Stimulated activated CD8-positive, alpha-beta memory T cell treated with anti-CD3 and anti-CD28 coated beads, Interleukin-12 subunit alpha, Interleukin-12 subunit beta, amount 100 ng/mL, for 24 hours (primary cell): ENCODE results near the gene IL1A.
"Not testable (repeated sequence)": the region's sequence is repeated elsewhere in the genome, so short reads cannot be mapped to it uniquely, and the experiment has no call there.

Source experiments
- DNase-seq: peaks from one replicate; pipeline ENCODE4 v3.0.0-alpha.2; 2020; ENCODE audit errors: extremely low read depth

The IL1A gene, protein sequence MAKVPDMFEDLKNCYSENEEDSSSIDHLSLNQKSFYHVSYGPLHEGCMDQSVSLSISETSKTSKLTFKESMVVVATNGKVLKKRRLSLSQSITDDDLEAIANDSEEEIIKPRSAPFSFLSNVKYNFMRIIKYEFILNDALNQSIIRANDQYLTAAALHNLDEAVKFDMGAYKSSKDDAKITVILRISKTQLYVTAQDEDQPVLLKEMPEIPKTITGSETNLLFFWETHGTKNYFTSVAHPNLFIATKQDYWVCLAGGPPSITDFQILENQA

DNA sequence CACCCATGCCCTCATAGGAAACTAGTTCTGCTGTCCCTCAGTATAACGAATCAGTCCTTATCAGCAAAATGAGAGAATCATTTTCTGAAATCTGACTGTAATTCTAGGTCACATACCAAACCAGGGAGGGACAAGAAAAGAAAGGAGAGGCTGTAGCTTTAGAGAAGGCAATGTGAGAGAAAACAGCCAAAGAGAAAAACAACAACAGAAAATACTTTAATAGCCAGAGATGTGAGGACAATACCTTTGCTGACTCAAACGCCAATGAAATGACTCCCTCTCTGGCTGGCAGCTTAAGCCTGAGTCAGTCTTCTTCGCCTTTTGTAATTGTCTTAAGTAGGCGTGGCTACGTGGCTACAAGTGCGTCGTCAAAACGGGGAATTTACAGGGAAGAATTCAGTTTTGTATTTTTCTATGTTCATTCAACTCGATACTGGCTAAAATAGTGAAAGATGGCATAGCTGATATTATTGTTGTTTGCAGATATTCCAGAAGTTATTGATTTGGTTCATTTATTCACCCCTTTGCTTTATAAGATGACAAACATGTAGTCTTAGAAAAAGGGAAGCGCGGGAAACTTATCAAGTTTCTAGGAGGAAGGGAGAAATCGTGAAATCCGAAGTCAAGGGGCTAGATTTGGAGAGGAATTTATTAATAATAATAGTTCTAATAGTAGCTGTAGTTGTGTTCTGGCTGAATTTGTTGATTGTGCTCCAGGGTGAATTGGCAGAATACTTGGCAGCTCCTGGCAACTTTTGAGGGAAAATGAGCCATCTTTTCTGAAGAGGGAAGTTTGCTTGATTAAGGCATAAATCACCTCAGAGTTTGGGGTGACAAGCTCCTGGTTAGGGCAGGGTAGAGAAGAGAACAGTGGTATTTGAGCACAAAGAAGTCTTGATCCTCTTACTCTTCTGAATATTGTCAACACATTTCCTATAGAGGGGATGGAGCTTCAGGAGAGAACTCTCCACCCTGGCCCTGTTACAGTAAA is at the start of gene IL1A:
Gene IL1A (minus strand): TSS at position 295 of the 991 bp plus-strand sequence. CDS start 723 bp downstream, outside the sequence.
- no peak for DNase-seq

DNA sequence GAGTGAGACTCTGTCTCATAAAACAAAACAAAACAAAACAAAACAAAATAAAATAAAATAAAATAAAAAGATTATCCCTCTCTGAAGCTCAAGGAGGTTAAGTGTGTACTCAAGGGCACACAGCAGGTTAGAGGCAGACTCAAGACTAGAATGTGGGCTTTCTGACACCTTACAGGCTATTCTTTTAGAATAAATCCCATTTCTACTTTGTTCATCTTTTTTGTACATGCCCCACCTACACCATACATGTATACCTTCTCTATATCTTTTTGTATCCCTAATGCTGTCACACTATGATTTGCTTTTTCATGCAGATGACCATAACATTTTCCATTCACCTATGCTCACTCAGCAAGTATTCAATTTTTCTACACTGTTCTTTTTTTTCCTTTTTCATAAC is 49.7 kb upstream of the IL1A start:
- DNase-seq: no peak

DNA sequence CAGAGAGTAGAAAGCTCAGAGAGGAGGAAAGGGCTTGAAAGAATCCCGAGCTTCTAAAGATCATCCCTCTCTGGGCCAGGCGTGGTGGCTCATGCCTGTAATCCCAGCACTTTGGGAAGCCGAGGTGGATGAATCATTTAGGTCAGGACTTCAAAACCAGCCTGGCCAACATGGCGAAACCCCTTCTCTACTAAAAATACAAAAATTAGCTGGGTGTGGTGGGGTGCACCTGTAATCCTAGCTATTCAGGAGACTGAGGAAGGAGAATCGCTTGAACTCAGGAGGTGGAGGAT is 49.3 kb upstream of the IL1A start:
- DNase-seq: not testable (repeated sequence)

DNA sequence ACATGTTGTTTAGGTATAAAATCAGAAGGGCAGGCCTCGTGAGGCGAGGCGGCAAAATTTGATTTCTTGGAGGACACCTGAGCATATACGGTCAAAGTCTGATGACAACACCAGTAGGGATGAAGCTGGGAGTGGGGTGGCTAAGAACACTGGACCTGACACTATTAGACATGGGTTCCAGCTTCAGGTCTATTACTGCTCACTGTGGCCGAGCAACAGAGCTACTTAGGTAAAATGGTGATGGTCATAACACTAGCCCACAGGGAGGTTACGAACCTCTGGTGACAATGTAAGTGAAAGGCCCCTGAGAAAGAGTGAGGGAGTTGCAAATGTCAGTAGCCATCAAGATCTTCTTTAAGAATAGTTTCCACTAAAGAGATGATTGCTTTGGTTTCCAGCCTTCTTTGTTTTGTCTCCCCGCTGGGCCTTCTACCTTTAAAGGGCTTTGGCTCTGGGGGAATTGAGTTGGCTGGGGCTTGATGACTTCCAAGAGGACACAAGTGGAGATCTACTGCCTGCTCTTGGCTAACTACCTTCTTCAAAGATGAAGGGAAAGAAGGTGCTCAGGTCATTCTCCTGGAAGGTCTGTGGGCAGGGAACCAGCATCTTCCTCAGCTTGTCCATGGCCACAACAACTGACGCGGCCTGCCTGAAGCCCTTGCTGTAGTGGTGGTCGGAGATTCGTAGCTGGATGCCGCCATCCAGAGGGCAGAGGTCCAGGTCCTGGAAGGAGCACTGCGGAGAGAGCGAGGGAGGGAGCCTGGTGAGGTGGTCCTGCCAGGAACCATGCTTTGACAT is 48.7 kb upstream of the IL1A start:
- DNase-seq: no peak

DNA sequence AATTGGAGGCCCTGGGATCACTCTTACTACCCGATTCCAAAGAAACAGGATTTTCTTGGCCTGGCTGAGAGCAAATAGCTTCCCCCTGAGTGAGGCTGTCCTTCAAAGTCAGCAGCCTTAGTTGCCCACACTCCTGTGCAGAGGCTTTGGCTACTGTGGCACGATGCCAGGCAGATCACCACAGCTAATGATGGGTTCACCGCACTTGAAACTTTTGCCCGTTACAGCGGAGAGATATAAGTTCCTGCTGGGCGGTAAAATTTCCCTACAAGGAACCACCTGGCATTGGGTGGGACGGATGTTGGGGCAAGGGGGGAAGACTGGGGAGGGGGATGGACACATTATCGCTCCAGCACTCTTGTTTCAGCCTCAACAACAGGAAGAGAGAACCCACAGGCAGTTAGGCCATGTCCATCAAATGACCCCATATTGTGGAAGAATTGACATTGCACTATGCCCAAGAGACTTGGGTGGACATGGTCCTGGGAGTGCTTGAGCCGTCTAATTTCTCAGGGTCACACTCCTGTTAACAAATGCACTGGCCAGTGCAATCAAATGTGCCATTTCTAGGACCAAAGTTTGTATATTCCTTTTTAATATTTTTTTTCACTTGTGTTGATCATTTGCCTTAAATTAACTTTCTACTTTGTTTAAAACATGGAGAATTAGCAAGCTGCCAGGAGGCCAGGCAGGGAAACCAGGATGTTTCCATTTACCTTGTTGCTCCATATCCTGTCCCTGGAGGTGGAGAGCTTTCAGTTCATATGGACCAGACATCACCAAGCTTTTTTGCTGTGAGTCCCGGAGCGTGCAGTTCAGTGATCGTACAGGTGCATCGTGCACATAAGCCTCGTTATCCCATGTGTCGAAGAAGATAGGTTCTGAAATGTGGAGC is 47.9 kb upstream of the IL1A start:
- no peak for DNase-seq

DNA sequence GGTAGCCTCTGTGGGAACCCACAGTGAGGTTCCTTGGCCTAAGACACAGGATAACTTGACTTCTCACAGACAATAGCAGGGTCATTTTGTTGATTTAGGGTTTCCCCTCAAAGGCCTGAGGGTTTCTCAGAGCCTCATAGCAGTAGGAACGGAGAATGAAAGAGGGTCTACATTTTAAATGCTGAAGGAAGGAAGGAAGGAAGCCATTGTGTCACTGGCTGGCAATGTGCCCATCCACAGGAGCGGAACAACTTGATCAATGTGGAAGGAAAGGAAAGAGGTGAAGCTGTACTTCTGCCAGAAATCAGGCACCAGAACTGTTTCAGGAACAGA is 47.2 kb upstream of the IL1A start:
- no peak for DNase-seq

DNA sequence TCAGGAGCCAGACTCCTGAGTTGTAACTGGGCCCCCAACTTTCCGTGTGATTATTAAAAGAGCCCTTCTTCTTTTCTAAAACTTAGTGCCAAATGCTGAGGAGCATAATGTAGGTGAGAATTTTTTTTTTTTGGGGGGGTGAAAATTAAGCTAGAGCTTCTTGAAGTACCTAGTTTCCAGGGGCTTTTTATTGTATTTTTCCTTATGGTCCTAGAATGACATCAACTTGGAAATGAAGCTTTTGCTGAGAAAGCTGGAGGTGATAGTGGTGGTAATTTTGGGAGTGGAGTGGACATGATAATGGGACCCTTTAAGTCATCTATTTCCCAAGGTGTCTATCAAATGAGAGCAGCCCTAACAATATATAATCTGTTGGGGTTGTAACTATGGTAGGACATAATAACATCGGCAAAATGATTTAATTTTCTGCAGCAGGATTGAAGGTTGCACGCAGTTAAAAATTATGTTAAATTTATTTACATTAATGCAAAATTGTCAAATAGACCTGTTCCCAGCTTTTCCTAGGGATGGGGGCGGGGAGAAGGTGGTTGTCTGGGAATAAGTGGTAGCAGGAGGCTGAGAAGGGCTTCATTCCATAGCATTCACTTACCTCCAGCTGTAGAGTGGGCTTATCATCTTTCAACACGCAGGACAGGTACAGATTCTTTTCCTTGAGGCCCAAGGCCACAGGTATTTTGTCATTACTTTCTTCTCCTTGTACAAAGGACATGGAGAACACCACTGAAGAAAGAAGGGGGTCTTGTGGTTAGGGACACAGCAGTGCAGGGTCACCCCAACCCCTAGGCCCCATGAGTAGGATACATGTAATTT is 46.6 kb upstream of the IL1A start:
- no peak for DNase-seq

DNA sequence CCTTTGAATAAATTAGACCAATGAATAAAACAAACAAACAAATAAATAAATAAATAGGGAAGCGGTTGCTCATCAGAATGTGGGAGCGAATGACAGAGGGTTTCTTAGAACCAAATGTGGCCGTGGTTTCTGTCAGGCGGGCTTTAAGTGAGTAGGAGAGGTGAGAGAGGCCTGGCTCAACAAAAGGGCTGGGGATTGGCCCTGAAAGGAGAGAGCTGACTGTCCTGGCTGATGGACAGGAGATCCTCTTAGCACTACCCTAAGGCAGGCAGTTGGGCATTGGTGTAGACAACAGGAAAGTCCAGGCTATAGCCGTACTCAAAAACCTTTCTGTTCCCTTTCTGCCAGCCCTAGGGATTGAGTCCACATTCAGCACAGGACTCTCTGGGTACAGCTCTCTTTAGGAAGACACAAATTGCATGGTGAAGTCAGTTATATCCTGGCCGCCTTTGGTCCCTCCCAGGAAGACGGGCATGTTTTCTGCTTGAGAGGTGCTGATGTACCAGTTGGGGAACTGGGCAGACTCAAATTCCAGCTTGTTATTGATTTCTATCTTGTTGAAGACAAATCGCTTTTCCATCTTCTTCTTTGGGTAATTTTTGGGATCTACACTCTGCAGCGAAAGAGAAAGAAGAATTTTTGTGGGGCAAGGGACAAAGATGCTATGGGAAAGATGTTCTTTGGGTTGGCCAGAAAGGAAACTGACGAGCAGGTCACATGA is 45.8 kb upstream of the IL1A start:
- no peak for DNase-seq

DNA sequence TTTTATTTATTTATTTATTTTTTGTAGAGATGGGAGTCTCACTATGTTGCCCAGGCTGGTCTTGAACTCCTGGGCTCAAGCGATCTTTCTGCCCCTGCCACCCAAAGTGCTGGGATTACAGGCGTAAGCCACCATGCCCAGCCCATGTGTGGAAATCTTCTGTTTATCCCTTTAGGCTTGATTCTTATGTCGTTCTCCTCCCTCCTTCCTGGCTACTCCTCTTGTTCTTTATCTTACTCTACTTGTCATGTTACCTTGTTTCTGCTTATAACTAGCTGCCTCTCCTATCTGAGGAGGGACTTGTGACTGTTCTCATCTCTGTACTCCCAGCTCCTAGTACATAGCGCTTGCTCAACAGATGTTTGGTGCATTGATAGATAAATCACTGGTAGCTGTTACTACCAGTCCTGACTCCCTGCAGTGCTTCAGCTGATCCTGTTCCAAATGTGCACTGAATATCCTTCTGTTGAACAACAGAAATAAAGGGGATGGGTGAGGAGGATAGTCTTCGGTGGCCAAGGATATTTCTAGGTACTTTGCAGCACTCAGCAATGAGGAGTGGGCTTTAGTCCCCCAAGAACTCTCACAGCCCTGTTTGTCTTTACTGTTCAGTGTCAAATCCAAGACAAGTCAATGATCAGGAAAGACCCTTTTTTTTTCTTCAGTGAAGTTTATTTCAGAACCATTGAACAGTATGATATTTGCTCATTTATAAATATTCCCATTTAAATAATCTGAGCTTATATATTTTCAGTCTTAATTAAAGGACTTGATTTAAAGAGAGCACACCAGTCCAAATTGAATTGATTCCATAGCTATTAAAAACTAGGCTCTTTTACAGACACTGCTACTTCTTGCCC is 45.0 kb upstream of the IL1A start:
- DNase-seq: no peak

DNA sequence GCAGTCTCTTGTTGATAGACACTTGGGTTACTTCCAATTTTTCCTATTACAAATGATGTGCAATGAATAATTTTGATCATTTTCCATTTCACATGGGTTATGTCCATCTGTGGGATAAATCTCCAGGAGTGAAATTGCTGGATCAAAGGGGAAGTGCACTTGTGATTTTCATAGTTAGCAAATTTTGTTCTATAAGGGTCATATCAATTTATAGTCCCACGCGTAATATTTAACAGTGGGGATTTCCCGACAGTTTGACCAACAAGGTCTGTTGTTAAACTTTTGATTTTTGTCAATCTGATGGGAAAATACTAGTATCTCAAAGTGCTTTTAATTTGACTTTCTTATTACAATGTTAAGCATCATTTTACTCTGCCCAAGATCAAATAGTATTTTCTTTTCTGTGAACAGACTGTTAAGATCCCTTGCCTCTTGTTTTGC is 44.0 kb upstream of the IL1A start:
- DNase-seq: no peak

DNA sequence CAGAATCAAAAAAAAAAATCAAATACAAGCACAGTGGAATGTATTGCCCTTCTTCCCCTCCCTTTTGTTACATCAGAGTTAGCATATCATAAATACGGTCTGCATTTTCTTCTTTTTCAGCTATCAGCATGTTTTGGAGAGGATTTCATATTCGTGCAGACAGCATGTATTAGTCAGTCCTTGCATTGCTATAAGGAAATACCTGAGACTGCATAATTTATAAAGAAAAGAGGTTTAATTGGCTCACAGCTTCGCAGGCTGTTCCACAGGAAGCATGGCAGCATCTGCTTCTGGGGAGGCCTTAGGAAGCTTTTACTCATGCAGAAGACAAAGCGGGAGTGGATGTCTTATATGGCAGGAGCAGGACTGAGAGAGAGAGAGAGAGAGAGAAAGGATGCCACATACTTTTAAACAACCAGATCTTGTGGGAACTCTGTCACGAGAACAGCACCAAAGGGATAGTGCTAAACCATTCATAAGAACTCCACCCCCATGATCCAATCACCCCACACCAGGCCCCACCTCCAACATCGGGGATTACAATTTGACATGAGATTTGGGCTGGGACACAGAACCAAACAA is 43.4 kb upstream of the IL1A start:
- DNase-seq: no peak

DNA sequence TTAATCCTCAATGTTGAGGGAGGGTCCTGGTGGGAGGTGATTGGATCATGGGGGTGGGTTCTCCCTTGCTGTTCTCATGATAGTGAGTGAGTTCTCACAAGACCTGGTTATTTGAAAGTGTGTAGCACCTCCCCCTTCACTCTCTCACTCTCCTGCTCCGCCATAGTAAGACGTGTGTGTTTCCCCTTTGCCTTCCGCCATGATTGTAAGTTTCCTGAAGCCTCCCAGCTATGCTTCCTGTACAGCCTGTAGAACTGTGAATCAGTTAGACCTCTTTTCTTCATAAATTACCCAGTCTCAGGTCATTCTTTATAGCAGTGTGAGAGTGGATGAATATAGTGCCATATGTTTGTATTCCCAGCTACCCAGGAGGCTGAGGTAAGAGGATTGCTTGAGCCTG is 42.7 kb upstream of the IL1A start:
- no peak for DNase-seq

DNA sequence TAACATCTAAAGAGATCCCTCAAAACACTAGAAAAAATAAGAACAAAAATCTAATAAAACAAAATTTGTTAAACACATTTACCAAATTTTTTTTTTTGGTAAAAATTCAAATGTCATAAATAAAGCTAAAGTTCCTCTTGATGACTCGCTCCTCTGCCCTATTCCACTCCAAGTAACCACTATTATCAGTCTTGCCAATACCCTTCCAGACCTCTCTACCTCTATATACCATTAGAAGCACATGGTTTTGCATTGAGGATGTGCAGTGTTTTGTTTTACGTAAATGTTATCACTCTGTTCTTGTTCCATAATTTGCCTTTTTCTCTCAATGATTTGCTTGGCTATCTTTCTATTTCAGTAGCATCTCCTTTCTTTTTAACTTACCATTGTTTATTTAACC is 41.4 kb upstream of the IL1A start:
- DNase-seq: no peak

DNA sequence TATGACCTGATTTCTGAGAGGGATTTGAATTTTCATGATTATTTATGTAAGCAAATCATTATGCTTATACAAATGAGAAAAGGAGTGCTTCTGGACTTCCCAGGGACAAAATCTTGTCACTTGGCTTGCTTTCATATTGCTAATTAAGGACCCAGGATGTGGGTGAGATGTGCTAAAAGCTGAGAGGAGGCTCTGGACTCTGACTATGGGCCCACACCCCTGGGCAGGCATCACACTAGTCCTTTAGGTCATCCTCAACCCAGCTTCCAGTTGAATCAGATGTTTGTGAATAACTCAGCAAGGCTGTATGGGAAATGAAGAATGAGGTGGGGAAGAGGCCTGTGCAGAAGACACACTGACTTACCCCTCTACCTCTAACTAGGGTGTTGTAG is 40.4 kb upstream of the IL1A start:
- no peak for DNase-seq

DNA sequence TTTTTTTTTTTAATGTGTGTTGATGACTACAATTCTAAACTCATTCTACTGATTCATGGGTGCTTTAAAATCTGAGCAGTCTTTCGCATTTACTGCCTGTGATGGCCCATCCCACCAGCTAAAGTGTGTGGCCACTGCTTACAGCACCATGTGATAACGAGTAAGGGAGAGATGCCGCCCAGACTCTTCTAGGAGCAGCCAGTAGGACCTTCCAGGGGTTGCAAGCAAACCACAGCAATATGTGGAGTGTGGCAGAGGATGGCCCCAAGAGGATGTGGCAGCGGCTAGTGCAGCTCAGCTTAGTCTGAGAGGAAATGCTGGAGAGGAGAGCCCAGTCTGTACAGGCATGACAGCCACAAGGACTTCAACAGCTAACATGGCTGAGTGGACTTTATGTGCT is 37.4 kb upstream of the IL1A start:
- no peak for DNase-seq

DNA sequence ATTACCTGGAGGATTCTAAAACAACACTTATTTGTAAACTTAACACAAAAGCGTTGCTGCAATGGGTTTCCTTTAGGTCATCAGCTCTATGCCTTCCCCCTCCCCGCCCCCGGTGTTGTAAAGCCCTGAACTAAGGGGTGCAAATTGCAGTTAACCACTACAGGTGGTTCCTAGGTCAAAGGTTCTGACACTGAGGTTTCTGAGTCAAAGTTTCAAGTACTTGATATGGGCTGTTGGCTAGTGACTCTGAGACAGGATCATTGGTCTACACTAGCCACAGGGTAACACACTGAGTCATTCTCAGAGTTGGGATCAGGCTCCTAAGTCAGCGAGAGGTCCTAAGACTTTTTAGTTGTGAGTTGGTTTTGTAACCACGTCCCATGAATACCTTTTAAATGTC is 36.8 kb upstream of the IL1A start:
- peak; percentile 10 for DNase-seq

DNA sequence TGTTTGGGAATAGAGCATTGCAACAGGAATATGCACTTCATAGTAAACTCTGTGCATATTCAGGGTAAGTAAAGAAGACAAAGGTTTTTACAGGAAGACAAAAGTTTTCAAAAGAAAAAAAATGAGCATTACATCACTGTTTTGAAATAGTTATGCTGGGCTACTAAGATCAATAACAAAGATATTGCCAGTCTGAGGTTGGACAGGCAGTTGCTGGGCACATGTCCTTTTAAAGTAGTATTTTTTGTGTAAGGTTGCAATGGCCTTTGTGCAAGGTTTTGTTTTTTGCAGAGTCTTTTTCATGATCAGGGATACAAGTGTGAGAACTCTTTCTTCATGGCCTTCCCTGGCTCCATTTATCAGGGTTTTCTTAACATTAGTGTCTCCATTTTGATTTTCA is 36.0 kb upstream of the IL1A start:
- DNase-seq: no peak

DNA sequence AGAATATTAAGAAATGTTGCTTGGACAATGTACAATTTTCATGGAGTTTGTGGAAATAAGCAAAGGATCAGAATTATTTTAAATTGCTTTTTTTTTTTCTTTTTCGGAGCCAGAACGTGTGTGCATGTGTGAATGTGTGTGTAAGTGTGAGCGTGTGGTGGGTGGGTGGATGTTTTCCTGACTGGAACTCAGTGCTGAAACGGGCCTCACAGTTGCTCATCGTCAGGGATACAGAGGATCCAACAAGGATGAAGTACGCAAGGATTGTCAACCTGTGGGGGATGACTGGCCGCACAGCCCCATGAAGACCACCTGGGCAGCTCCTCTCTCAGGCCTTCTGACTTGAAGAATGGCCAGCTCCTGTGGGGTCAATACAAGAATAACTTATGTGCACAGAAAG is 34.8 kb upstream of the IL1A start:
- no peak for DNase-seq
